CD8-positive, alpha-beta memory T cell (primary cell): ENCODE data around the gene NUP50. TPM values are rescaled to one million over a fixed set of nuclear protein-coding genes. Genes with fewer than 3 reads are reported as not detected.

Experiments used
- CTCF ChIA-PET: fragments of 350-600 bp; sonication (Branson Sonifier 250); formaldehyde crosslinking; loops from one replicate; lab custom pipeline; 2021; ENCODE audit warnings: antibody characterized with exemption; lab: Charles Lee
- POLR2A ChIA-PET: fragments of 350-600 bp; sonication (Branson Sonifier 250); formaldehyde crosslinking; loops from one replicate; lab custom pipeline; 2021; ENCODE audit warnings: antibody characterized with exemption; lab: Charles Lee
- DNase-seq, 5 donors: peaks; one replicate each; pipeline versions ENCODE4 v3.0.0 to v3.0.0-alpha.2; 2020 to 2022; ENCODE audit warnings: mixed read lengths in 1 of 5
- H3K27ac ChIP-seq: one replicate; pipeline ENCODE4 v1.7.0; 2013; ENCODE audit warnings: low read depth, mild to moderate bottlenecking, low read length, moderate library complexity
- H3K27me3 ChIP-seq: 2 replicates; pipeline ENCODE4 v1.7.0; 2013; ENCODE audit warnings: low read length, mild to moderate bottlenecking; ENCODE audit not compliant: insufficient read depth, poor library complexity, severe bottlenecking
- H3K36me3 ChIP-seq: 2 replicates; pipeline ENCODE4 v1.7.0; 2013; ENCODE audit warnings: mild to moderate bottlenecking, low read length, moderate library complexity; ENCODE audit not compliant: insufficient read depth
- H3K4me1 ChIP-seq: 2 replicates; pipeline ENCODE4 v1.7.0; 2013; ENCODE audit warnings: mild to moderate bottlenecking, low read length, moderate library complexity; ENCODE audit not compliant: insufficient read depth
- H3K4me3 ChIP-seq: 2 replicates; pipeline ENCODE4 v1.7.0; 2013; ENCODE audit warnings: mild to moderate bottlenecking, low read length
- H3K9me3 ChIP-seq: 2 replicates; pipeline ENCODE4 v1.7.0; 2013; ENCODE audit warnings: mild to moderate bottlenecking, low read length
- H3K27ac Mint-ChIP-seq, 8 donors: one replicate each; pipeline ENCODE4 v1.8.0; 2020 to 2021; ENCODE audit warnings: mixed read lengths in 8 of 8, mild to moderate bottlenecking in 6 of 8, inconsistent platforms in 3 of 8, moderate library complexity in 3 of 8
- H3K27me3 Mint-ChIP-seq, 2 donors: one replicate each; pipeline ENCODE4 v1.8.0; 2020 to 2021; ENCODE audit warnings: mixed read lengths in 2 of 2, mild to moderate bottlenecking in 1 of 2, moderate library complexity in 1 of 2
- H3K36me3 Mint-ChIP-seq, 3 donors: one replicate each; pipeline ENCODE4 v1.8.0; 2020 to 2021; ENCODE audit warnings: mixed read lengths in 3 of 3, inconsistent platforms in 1 of 3, mild to moderate bottlenecking in 1 of 3
- H3K4me1 Mint-ChIP-seq, 3 donors: one replicate each; pipeline ENCODE4 v1.8.0; 2020 to 2021; ENCODE audit warnings: mixed read lengths in 3 of 3, inconsistent platforms in 1 of 3, mild to moderate bottlenecking in 1 of 3
- H3K4me3 Mint-ChIP-seq, 7 donors: one replicate each; pipeline ENCODE4 v1.8.0; 2020 to 2021; ENCODE audit warnings: mixed read lengths in 7 of 7, mild to moderate bottlenecking in 6 of 7, moderate library complexity in 4 of 7, inconsistent platforms in 2 of 7
- H3K9me3 Mint-ChIP-seq, 5 donors: one replicate each; pipeline ENCODE4 v1.8.0; 2020 to 2022; ENCODE audit warnings: mixed read lengths in 5 of 5, mild to moderate bottlenecking in 3 of 5, moderate library complexity in 2 of 5, inconsistent platforms in 1 of 5
- polyA plus RNA-seq: library from polyadenylated mRNA; unstranded; fragments of 300-500 nt; fragmentation: Illumina TruSeq; gene quantifications from one replicate; pipeline ENCODE4 v1.2.3, GENCODE V29; 2021
- total RNA-seq, 2 experiments: library from RNA; stranded (reverse); gene quantifications; one replicate each; pipeline ENCODE4 v1.2.3, GENCODE V29; 2021

Gene NUP50, protein sequence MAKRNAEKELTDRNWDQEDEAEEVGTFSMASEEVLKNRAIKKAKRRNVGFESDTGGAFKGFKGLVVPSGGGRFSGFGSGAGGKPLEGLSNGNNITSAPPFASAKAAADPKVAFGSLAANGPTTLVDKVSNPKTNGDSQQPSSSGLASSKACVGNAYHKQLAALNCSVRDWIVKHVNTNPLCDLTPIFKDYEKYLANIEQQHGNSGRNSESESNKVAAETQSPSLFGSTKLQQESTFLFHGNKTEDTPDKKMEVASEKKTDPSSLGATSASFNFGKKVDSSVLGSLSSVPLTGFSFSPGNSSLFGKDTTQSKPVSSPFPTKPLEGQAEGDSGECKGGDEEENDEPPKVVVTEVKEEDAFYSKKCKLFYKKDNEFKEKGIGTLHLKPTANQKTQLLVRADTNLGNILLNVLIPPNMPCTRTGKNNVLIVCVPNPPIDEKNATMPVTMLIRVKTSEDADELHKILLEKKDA
- 100 to 1,000 TPM; 170 to 172 TPM for total RNA-seq
- 63.4 TPM for polyA plus RNA-seq

DNA sequence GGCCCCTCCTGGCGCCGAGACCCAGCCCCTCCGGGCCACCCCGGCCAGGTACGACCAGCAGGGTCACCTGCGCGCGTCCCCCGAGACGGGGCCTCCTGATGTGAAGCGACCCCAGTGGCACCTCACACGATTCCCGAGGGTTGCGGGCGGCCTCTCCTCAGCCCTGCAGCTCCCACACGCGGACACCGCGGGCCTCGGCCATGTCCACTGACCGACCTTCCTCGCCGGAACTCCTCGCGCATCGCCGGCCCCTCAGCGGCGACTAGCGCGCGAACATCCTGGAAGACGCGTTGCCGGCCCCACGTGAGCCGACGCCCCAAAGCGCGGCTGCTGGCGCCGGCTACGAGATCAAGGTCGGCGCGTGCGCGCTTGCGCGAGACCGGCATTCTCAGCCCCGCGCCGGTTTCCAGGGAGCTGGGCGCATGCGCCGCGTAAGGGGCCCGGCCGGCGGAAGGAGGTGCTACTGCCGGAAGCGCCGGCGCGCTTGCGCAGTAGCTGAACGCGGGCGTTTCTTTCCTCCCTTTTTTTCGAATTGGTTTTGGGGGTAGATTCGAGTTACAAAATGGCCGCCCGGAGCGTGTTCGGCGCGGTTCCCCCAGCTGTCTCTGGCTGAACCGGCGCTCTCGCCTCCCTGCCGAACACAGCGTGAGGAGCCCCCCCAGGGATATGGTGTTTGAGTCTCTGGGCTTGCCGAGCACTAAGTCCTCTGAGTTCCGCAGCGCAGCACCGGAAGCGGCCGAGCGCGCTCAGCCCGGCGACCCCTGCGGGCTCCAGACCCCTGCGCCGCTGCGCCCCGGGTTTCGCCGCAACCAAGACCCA, at the start of gene NUP50:
Gene NUP50 (plus strand): TSS at position 475 of the 819 bp plus-strand sequence. CDS start 4,253 bp downstream, outside the sequence.
- Histone ChIP-seq H3K36me3 (peaks cover 10% of the 10 kb centered on the region), H3K4me1 (peaks cover 48% of the 10 kb centered on the region)
- CTCF ChIA-PET, result interaction anchor here (1.0 to 2.1 kb wide), 3 partner anchors 10 to 45 kb away, joined by 4 to 5 read pairs (median 5); no protein-coding TSS in a partner anchor

DNA sequence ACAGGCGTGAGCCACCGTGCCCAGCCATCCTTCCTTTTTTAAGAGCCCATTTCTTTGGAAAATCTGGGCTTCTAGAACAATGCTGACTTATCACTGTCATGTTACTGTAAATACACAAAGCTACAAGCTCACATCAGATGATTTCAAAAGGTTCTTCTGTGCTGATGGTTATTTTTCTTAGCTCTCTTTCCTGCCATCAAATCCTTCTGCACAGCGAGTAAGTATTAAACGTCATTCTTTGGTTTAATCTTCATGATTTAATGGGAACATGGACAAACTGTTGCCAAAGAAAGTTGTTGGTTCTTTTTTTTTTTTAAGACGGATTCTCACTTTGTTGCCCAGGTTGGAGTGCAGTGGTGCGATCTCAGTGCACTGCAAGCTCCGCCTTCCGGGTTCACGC, 43.3 kb upstream of the NUP50 start:
- no peak for DNase-seq
- no peak overlapping the region for H3K27ac ChIP-seq
- H3K36me3 ChIP-seq, result no peaks in the 10 kb centered on the region
- POLR2A ChIA-PET, result no interaction called here
- H3K27me3 Mint-ChIP-seq, result peaks cover 12 to 19% of the 10 kb centered on the region in 2 donors
- H3K4me3 Mint-ChIP-seq, result no peak overlapping the region
- no peaks in the 10 kb centered on the region for H3K9me3 Mint-ChIP-seq
- no peaks in the 10 kb centered on the region for H3K4me1 Mint-ChIP-seq
- CTCF ChIA-PET, result no interaction called here
- H3K4me1 ChIP-seq, result no peaks in the 10 kb centered on the region
- no peaks in the 10 kb centered on the region for H3K9me3 ChIP-seq
- H3K36me3 Mint-ChIP-seq, result no peaks in the 10 kb centered on the region
- no peaks in the 10 kb centered on the region for H3K27me3 ChIP-seq
- H3K27ac Mint-ChIP-seq, result no peak overlapping the region
- H3K4me3 ChIP-seq, result no peak overlapping the region

More for the DNA sequence above, at the start of gene NUP50:
- Histone ChIP-seq H3K4me3 (peak within 1 kb of the TSS; percentile 79), H3K27me3 (no peaks in the 10 kb centered on the region), H3K9me3 (no peaks in the 10 kb centered on the region), H3K27ac (peak within 1 kb of the TSS; percentile 79)
- no peaks in the 10 kb centered on the region for H3K9me3 Mint-ChIP-seq
- peak; percentile 95 to 98 (median 97) for DNase-seq
- H3K27ac Mint-ChIP-seq, result peak within 1 kb of the TSS; percentile 87 to 98 (median 96)
- POLR2A ChIA-PET, result interaction anchor here (1.1 to 2.9 kb wide), 3 partner anchors 10 to 78 kb away, joined by 3 to 12 read pairs (median 4); partner anchors contain the start of gene KIAA0930
- H3K4me3 Mint-ChIP-seq, result peak within 1 kb of the TSS; percentile 91 to 99 (median 95)
- H3K4me1 Mint-ChIP-seq, result peaks cover 46 to 74% (median 71%) of the 10 kb centered on the region in 3 donors
- peaks cover 0 to 31% (median 7%) of the 10 kb centered on the region in 3 donors for H3K36me3 Mint-ChIP-seq
- peaks cover 0 to 1% of the 10 kb centered on the region in 2 donors for H3K27me3 Mint-ChIP-seq

DNA sequence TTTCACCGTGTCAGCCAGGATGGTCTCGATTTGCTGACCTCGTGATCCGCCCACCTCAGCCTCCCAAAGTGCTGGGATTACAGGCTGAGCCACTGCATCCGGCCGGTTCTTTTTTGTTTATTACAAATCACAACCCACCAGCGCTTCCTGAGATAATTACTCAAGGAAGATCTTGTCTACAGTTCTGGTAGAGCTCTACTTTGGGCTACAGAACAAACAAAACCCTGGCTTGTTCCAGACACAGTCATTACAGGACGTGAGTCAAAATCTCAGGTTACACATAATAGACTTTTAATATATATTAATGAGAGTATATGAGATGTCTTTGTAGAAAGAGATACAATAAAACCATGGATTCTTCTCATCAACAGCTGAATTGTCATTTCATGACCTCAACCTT, 42.8 kb upstream of the NUP50 start:
- Histone ChIP-seq H3K27me3 (no peaks in the 10 kb centered on the region), H3K36me3 (no peaks in the 10 kb centered on the region), H3K9me3 (no peaks in the 10 kb centered on the region), H3K4me3 (no peak overlapping the region), H3K27ac (no peak overlapping the region), H3K4me1 (no peaks in the 10 kb centered on the region)
- Mint-ChIP-seq H3K4me1 (no peaks in the 10 kb centered on the region), H3K27ac (no peak overlapping the region), H3K27me3 (peaks cover 10 to 19% of the 10 kb centered on the region in 2 donors), H3K4me3 (no peak overlapping the region), H3K36me3 (no peaks in the 10 kb centered on the region), H3K9me3 (no peaks in the 10 kb centered on the region)
- ChIA-PET POLR2A (no interaction called here), CTCF (no interaction called here)
- no peak for DNase-seq

DNA sequence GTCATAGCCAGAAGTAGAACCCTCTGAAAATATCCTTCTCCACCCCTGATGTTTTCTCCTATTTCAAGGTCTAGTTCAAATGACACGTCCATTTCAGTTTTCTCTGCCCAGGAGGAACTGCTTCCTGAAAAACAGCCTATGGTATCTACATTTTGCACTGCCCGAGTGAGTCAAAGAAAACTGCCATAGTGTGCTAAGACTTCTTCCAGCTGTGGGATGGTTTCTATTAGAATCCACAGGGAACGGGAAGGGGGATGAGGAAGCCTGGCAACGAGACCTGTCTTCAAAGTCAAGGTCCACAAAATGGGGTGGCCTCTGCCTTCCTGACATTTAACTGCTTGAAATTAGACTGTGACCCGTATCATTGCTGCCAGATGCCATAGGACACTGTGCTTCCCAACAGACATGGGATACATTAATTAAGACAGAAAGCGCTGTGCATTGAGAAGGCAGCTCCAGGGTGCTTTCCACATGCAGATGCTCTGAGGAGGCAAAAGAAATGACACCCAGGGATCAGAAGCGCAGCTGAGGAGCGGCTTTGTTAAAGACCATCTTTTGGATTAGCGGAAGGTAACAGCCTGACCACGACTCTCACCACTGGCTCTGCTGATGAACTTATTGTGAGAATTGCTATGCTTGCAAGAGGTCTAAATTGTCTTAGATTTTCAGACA, 39.4 kb upstream of the NUP50 start:
- Mint-ChIP-seq H3K27ac (no peak overlapping the region), H3K4me3 (no peak overlapping the region), H3K36me3 (no peaks in the 10 kb centered on the region), H3K4me1 (peaks cover 5 to 9% (median 9%) of the 10 kb centered on the region in 3 donors), H3K9me3 (no peaks in the 10 kb centered on the region), H3K27me3 (peaks cover 8 to 9% of the 10 kb centered on the region in 2 donors)
- Histone ChIP-seq H3K9me3 (no peaks in the 10 kb centered on the region), H3K4me1 (no peaks in the 10 kb centered on the region), H3K4me3 (no peak overlapping the region), H3K27ac (no peak overlapping the region), H3K27me3 (no peaks in the 10 kb centered on the region), H3K36me3 (no peaks in the 10 kb centered on the region)
- ChIA-PET CTCF (no interaction called here), POLR2A (no interaction called here)
- DNase-seq, result no peak

DNA sequence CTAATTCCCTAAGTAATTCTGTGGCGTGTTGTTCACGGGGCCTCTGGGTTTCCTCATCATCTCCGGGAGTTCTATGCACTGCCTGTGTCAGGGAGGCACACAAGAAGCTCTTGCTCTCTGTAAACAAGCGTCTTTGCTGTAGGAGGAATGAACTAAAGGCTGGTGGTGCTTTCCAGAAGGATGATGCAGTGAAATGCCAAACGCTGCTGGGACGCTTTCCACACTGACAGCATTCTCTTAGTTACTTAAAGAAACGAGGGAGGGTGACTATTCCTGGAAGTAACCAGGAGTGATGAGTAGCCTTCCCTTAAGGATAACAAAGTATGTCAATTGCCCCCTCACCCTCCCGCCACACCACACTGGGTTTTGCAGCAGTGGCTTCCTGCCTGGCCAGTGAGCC, 38.5 kb upstream of the NUP50 start:
- no peak for DNase-seq

DNA sequence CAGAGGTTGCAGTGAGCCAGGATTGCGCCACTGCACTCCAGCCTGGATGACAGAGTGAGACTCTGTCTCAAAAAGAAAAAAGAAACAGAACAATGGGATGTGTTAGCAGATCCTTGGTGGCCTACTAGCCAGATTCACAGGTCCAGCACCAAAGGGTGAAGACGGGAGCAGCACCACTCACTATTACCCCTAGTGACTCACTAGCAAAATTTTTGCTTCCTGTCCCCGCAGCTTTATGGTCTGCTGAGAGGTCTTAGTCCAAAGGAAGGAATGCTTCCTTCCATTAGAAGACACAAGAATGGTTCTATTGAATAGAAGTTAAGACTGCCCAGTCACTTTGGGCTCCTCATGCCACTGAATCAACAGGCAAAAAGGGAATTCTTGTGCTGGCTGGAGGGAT, 35.9 kb upstream of the NUP50 start:
- Mint-ChIP-seq H3K4me1 (peaks cover 20 to 33% (median 27%) of the 10 kb centered on the region in 3 donors), H3K36me3 (peaks cover 3 to 12% (median 6%) of the 10 kb centered on the region in 3 donors), H3K9me3 (no peaks in the 10 kb centered on the region), H3K27ac (peak overlapping the region in 3 of 8 donors; percentile 25 to 82 (median 72)), H3K27me3 (peaks cover 0 to 3% of the 10 kb centered on the region in 2 donors), H3K4me3 (peak overlapping the region in 1 of 7 donors; percentile 44)
- ChIA-PET POLR2A (no interaction called here), CTCF (no interaction called here)
- no peak overlapping the region for H3K4me3 ChIP-seq
- no peak overlapping the region for H3K27ac ChIP-seq
- H3K36me3 ChIP-seq, result no peaks in the 10 kb centered on the region
- H3K27me3 ChIP-seq, result no peaks in the 10 kb centered on the region
- peaks cover 6% of the 10 kb centered on the region for H3K4me1 ChIP-seq
- DNase-seq, result no peak
- no peaks in the 10 kb centered on the region for H3K9me3 ChIP-seq

More for the DNA sequence above, 38.5 kb upstream of the NUP50 start:
- peaks cover 13 to 18% (median 18%) of the 10 kb centered on the region in 3 donors for H3K4me1 Mint-ChIP-seq
- no peaks in the 10 kb centered on the region for H3K36me3 ChIP-seq
- peaks cover 3 to 6% of the 10 kb centered on the region in 2 donors for H3K27me3 Mint-ChIP-seq
- H3K27ac Mint-ChIP-seq, result peak overlapping the region in 1 of 8 donors; percentile 29
- no peak overlapping the region for H3K4me3 ChIP-seq
- H3K9me3 Mint-ChIP-seq, result no peaks in the 10 kb centered on the region
- ChIA-PET CTCF (no interaction called here), POLR2A (no interaction called here)
- no peak overlapping the region for H3K4me3 Mint-ChIP-seq
- H3K9me3 ChIP-seq, result no peaks in the 10 kb centered on the region
- H3K27me3 ChIP-seq, result no peaks in the 10 kb centered on the region
- H3K27ac ChIP-seq, result no peak overlapping the region
- peaks cover 3% of the 10 kb centered on the region for H3K4me1 ChIP-seq
- no peaks in the 10 kb centered on the region for H3K36me3 Mint-ChIP-seq

DNA sequence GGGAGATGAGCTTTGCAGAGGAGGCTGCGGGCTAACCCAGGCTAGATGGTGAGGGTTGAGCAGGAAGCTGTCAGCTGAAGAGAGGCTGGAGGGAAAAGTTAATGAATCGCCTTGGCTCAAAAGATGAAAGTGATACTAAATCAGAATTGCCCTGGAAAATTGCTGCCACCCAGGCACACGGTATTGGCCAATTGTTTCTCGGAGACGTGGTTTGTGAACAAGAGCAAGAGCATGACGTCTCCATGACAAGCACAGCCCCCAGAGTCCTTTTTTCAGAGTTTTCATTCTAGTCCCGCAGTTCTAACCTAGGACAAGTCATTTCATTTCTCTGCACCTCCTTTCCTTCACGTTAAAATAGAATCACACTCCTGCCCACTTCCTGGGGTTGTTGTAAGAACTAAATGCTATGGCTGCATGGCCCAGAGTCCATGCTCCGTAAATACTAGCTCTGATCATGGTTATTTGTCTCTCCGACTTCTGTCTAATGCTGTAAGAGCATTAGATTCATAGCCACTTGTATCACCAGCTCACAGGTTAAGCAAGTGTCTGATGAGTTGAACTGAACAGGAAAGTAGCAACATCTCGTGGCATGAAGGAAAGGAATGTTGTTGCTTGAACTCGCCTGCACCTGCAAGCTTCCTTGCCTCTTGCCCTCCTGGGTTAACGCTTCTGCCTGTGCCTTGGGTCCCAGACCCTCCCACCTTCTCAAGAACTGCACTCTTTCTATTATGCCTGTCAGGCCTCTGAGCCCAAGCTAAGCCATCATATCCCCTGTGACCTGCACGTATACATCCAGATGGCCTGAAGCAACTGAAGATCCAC, 33.8 kb upstream of the NUP50 start:
- CTCF ChIA-PET, result no interaction called here
- Histone ChIP-seq H3K4me3 (peak overlapping the region; percentile 4), H3K36me3 (peaks cover 13% of the 10 kb centered on the region), H3K27ac (peak overlapping the region; percentile 21), H3K27me3 (no peaks in the 10 kb centered on the region), H3K9me3 (peaks cover 5% of the 10 kb centered on the region), H3K4me1 (peaks cover 6% of the 10 kb centered on the region)
- Mint-ChIP-seq H3K4me3 (peak overlapping the region; percentile 47 to 87 (median 81)), H3K27me3 (peaks cover 0 to 2% of the 10 kb centered on the region in 2 donors), H3K27ac (peak overlapping the region; percentile 70 to 96 (median 92)), H3K4me1 (peaks cover 20 to 33% (median 27%) of the 10 kb centered on the region in 3 donors), H3K36me3 (peaks cover 15 to 25% (median 19%) of the 10 kb centered on the region in 3 donors), H3K9me3 (peaks cover 0 to 6% (median 0%) of the 10 kb centered on the region in 5 donors)
- DNase-seq, result peak in 2 of 5 donors; percentile 5 to 17
- POLR2A ChIA-PET, result interaction anchor here (0.8 kb wide), 1 partner anchor 34 kb away, joined by 3 read pairs; the partner anchor contains the start of gene NUP50
